Cardiac fibroblast (primary cell): ENCODE measurements around the gene SORCS3.

ENCODE experiments used
- DNase-seq, 2 donors: peaks; one replicate each; pipeline versions ENCODE4 v3.0.0 to v3.0.0-alpha.2; 2010; ENCODE audit warnings: low read depth in 2 of 2
- H3K4me3 ChIP-seq, 2 donors: replicated peaks in 1 of 2; 1 replicate in 1 of 2; 2 replicates in 1 of 2; pipeline ENCODE4 v1.5.1; 2011; ENCODE audit warnings: low read depth in 2 of 2, low read length in 2 of 2, mild to moderate bottlenecking in 2 of 2, moderate library complexity in 1 of 2
- TF ChIP-seq, protein P1 (sequence below): IDR thresholded peaks from one replicate; pipeline ENCODE4 v1.5.1; 2011; ENCODE audit warnings: low read depth, mild to moderate bottlenecking, low read length, inconsistent platforms

The SORCS3 gene

DNA sequence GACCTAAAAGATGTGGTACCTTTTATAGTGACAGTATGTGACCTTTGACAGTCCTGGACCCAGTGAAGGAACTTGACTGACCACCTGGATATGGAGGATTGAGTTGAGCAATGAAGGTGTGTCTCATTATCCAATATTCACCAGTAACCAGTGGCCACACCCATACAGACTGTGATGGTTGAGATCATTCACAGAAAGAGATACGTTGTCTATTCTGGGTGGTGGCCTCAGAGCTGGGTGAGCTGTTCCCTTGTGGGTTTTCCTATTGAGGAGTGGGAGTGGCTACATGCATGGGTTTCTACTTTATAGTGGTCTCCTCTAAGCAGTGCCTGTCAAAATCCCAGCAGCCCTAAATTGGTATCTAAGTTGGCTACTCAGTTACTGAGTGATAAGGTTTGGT lies 507.4 kb downstream of the SORCS3 start:
- H3K4me3 ChIP-seq, result no peak overlapping the region
- DNase-seq, result no peak
- TF ChIP-seq, protein P1, sequence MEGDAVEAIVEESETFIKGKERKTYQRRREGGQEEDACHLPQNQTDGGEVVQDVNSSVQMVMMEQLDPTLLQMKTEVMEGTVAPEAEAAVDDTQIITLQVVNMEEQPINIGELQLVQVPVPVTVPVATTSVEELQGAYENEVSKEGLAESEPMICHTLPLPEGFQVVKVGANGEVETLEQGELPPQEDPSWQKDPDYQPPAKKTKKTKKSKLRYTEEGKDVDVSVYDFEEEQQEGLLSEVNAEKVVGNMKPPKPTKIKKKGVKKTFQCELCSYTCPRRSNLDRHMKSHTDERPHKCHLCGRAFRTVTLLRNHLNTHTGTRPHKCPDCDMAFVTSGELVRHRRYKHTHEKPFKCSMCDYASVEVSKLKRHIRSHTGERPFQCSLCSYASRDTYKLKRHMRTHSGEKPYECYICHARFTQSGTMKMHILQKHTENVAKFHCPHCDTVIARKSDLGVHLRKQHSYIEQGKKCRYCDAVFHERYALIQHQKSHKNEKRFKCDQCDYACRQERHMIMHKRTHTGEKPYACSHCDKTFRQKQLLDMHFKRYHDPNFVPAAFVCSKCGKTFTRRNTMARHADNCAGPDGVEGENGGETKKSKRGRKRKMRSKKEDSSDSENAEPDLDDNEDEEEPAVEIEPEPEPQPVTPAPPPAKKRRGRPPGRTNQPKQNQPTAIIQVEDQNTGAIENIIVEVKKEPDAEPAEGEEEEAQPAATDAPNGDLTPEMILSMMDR, result no peak

- no peak overlapping the region for H3K4me3 ChIP-seq
- TF ChIP-seq, protein P1, result no peak
- no peak for DNase-seq
Measured at GRCh38 chr10:105148921-105149320, 507.8 kb downstream of the SORCS3 start.

DNA sequence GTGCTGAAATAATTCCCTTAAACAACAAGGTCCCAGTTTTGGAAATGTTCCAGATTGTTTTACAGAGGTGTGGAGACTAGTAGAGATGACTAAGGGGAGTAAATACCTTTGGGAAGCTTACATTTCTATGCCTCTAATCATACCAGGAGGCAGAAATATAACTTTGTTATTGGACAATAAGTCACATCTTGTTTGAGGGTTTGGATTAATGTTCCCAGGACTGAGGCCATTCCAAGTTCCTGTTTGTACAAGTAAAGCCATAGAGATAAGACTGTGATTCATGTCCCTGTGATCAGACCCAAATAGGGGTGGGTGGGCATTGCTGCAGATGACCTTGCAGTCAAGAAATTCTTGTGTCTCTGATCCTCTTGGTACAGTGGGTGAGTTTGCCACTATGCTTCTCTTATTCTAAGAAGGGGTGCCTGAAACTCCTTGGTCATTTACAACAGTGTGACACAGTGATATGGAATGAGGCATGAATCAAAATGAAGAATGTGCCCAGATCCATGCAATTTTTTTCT lies 508.3 kb downstream of the SORCS3 start:
- TF ChIP-seq, protein P1, result no peak
- H3K4me3 ChIP-seq, result no peak overlapping the region
- DNase-seq, result no peak

DNA sequence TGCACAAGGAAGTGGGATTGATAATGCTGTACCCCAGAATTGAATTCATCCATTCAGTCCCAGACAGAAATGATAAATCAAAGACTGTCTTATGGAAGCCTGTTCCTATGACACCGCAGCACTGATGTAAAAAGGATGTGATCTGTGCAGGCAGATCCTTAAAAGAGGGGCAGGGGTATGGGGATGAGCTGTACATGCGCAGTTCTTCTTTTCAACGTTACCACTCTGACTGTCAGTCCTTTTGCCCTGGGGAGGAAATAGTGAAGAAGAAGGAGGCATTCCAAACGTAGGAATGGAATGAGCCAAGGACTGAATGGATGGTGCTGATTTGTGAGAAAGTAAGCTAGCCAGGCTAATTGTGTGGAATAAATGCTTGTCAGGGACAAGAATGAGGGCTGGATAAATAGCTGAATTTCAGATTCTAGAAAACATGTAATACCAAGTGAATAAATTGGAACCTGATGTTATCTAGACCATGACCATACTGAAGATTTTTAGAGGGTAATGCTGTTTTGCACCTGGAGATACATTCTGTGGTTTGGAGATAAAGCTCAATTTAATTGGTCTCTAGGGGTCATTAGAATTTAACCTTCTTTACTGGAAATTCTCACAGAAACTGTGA lies 509.3 kb downstream of the SORCS3 start:
- TF ChIP-seq, protein P1, result no peak
- DNase-seq, result no peak

GRCh38 chr10:105154736-105155135 lies 513.6 kb downstream of the SORCS3 start:
- TF ChIP-seq, protein P1, result no peak
- DNase-seq, result no peak

More for the DNA sequence above, 509.3 kb downstream of the SORCS3 start:
- H3K4me3 ChIP-seq, result no peak overlapping the region

DNA sequence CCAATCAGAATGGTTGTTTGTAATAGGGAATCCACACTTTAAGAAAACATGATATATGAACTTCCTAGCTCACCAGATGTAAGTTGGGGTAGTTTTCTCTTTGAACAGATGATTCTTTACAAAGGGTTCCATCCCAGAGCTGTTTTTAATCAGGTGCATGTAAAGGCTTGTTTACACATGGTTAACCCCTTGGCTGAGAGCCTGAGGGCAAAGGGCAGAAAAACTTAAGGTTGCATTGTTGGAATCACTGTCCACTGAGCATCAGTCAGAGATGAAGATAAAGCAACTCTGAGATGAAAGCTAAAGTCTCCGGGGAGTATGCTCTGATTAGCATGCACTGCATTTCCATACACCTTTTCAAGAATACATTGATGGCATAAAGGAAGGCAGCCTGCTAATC lies 518.2 kb downstream of the SORCS3 start:
- no peak for DNase-seq
- H3K4me3 ChIP-seq, result no peak overlapping the region
- TF ChIP-seq, protein P1, result no peak

More at GRCh38 chr10:105154736-105155135, 513.6 kb downstream of the SORCS3 start:
- H3K4me3 ChIP-seq, result no peak overlapping the region

DNA sequence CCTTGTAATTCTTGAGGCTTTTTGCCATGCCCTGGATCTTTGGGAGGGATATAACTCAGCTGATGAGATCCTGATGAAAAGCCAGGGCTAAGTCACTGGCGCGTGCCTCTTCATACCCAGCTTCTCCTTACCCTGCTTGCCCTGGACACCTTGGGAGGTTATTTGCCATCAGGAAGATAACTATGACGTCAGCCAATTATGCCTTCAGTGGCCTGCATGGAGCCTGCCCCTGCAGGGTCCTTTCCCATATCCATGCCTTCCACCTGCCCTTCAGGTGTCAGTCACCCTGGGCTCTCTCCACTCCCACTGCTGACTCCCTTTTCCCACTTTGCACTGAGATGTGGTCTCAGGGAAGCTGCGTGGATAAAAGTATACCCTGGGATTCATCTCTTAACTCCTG lies 520.1 kb downstream of the SORCS3 start:
- no peak for DNase-seq
- no peak overlapping the region for H3K4me3 ChIP-seq
- TF ChIP-seq, protein P1, result no peak
